Activated CD8-positive, alpha-beta memory T cell treated with anti-CD3 and anti-CD28 coated beads for 24 hours (primary cell): ENCODE results near the gene PPP2R5E.
"Not testable (repeated sequence)": the region's sequence is repeated elsewhere in the genome, so short reads cannot be mapped to it uniquely, and the experiment has no call there.

ENCODE experiments used
- DNase-seq: peaks from one replicate; pipeline ENCODE4 v3.0.0-alpha.2; 2020

The PPP2R5E gene

GRCh38 chr14:63426838-63427352 lies 116.3 kb downstream of the PPP2R5E start:
- DNase-seq: no peak

GRCh38 chr14:63423889-63424288 lies 119.3 kb downstream of the PPP2R5E start:
- DNase-seq: no peak

GRCh38 chr14:63423381-63423780 lies 119.8 kb downstream of the PPP2R5E start:
- no peak for DNase-seq

- no peak for DNase-seq
Measured at GRCh38 chr14:63421919-63422318, 121.3 kb downstream of the PPP2R5E start.

- no peak for DNase-seq
Measured at GRCh38 chr14:63421226-63421625, 122.0 kb downstream of the PPP2R5E start.

- no peak for DNase-seq
Measured at GRCh38 chr14:63418020-63418419, 125.2 kb downstream of the PPP2R5E start.

GRCh38 chr14:63413009-63413408 lies 130.2 kb downstream of the PPP2R5E start:
- no peak for DNase-seq

- no peak for DNase-seq
Measured at GRCh38 chr14:63406333-63406732, 136.8 kb downstream of the PPP2R5E start.

GRCh38 chr14:63405715-63406114 lies 137.5 kb downstream of the PPP2R5E start:
- DNase-seq: no peak

- no peak for DNase-seq
Measured at GRCh38 chr14:63404906-63405305, 138.3 kb downstream of the PPP2R5E start.

GRCh38 chr14:63401646-63402045 lies 141.5 kb downstream of the PPP2R5E start:
- no peak for DNase-seq

GRCh38 chr14:63398952-63399351 lies 144.2 kb downstream of the PPP2R5E start:
- DNase-seq: no peak

- no peak for DNase-seq
Measured at GRCh38 chr14:63394841-63395240, 148.3 kb downstream of the PPP2R5E start.

GRCh38 chr14:63394432-63394831 lies 148.7 kb downstream of the PPP2R5E start:
- DNase-seq: no peak

- DNase-seq: no peak
Measured at GRCh38 chr14:63393012-63393411, 150.2 kb downstream of the PPP2R5E start.

- no peak for DNase-seq
Measured at GRCh38 chr14:63392236-63392635, 150.9 kb downstream of the PPP2R5E start.

GRCh38 chr14:63388766-63389431 lies 154.3 kb downstream of the PPP2R5E start:
- peak; percentile 80 for DNase-seq

- no peak for DNase-seq
Measured at GRCh38 chr14:63387711-63388110, 155.5 kb downstream of the PPP2R5E start.

GRCh38 chr14:63383776-63384367 lies 159.3 kb downstream of the PPP2R5E start:
- DNase-seq: peak; percentile 60

GRCh38 chr14:63378444-63378843 lies 164.7 kb downstream of the PPP2R5E start:
- no peak for DNase-seq

- DNase-seq: no peak
Measured at GRCh38 chr14:63375769-63376168, 167.4 kb downstream of the PPP2R5E start.

GRCh38 chr14:63371613-63372012 lies 171.6 kb downstream of the PPP2R5E start:
- DNase-seq: not testable (repeated sequence)

- no peak for DNase-seq
Measured at GRCh38 chr14:63371033-63371432, 172.1 kb downstream of the PPP2R5E start.

GRCh38 chr14:63367742-63368364 lies 175.3 kb downstream of the PPP2R5E start:
- no peak for DNase-seq
